HPDE6-E6E7 (cell line): ENCODE measurements around the gene C9orf43.
"Not testable (repeated sequence)": the region's sequence is repeated elsewhere in the genome, so short reads cannot be mapped to it uniquely, and the experiment has no call there.

ENCODE experiments used
- DNase-seq: peaks from one replicate; pipeline ENCODE4 v3.0.0; 2011; ENCODE audit warnings: missing footprints; ENCODE audit errors: extremely low spot score

Gene C9orf43

GRCh38 chr9:113416149-113416721 lies 5.7 kb downstream of the C9orf43 start:
- DNase-seq, result no peak

- DNase-seq, result no peak
Observed at GRCh38 chr9:113417370-113417769, 6.8 kb downstream of the C9orf43 start.

- no peak for DNase-seq
Observed at GRCh38 chr9:113421726-113422125, 11.2 kb downstream of the C9orf43 start.

- DNase-seq, result no peak
Observed at GRCh38 chr9:113425072-113425471, 14.5 kb downstream of the C9orf43 start.

- DNase-seq, result no peak
Observed at GRCh38 chr9:113426701-113427100, 16.2 kb downstream of the C9orf43 start.

DNA sequence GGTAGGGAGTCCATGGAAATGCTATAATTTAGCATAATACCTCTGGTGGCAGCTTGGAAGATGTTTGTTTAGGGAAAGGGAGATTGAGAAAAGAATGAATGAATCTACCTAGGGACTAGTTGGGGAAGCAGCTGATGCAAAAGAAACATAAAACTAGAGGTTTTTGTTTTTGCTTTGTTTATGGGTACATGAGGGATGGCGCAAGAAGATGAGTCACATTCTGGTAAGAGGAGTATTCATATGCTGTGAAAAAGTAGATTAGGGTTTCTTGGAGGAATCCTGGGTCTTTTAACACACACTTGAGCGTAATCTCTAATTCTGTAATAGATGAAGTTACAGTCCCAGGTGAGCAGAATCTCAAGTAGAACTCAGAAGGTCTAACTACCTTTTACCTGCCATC lies 17.1 kb downstream of the C9orf43 start:
- no peak for DNase-seq

DNA sequence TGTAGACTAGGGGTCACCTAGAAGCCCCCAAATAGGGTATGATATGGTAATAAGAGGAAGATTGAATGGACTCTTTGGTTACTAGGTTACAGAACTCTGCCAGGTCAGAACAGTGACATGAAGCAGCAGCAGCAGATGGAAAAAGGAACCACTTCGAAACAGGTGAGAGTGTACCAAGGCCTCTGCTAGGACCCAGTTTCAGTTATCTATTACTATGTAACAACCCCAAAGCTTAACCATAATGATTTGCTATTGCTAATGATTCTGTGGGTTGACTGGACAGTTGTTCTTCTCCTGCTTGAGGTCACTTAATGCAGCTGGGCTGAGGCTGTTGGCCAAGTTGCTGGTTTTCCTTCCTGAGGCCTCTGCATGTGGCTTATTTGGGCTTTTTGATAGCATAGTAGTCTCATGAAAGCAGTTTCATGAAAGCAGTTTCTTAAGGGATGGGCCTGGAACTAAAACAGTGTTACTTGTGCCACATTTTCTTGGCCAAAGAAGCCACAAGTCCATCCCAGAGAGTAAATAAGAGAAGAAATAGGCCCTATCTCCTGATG lies 17.6 kb downstream of the C9orf43 start:
- no peak for DNase-seq

- no peak for DNase-seq
Observed at GRCh38 chr9:113431191-113431590, 20.6 kb downstream of the C9orf43 start.

DNA sequence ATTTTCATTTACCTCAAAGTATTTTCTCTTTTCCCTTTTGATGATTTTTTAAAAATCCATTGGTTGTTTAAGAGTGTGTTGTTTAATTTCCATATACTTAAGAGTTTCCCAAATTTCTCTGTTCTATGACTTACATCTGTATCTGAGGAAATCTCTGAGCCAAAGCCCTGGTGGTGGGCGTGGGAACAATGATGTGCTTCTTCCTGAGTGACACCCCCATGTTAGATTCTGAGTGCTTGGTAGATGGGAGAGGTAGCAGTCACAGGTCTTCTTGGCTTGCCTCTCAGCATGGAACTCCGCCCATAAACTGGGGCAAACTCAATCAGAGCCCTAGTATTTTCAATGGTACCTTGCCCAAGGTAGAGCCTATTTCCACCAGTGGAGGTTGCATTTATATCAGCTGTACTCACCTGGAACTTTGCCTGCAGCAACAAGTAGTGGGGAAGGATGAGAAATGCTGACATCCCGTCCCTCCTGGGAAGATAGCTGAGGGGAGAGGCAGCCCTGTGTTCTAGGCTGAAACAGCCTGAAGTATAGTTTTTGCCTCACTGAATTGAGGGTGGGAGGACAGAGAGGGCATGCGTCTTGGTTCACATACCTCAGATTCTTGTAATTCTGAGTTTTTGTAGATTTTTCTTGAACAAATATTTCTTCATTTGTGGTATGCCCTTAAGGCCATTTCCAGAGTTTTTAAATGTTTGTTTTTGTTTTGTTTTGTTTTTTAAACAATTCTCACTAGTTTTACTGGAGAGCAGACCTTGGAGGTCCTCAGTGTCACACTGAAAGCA lies 26.4 kb downstream of the C9orf43 start:
- DNase-seq, result no peak

DNA sequence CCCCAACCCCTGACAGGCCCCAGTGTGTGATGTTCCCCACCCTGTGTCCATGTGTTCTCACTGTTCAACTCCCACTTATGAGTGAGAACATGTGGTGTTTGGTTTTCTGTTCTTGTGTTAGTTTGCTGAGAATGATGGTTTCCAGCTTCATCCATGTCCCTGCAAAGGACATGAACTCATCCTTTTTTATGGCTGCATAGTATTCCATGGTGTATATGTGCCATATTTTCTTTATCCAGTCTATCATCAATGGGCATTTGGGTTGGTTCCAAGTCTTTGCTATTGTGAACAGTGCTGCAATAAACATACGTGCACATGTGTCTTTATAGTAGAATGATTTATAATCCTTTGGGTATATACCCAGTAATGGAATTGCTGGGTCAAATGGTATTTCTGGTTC lies 27.2 kb downstream of the C9orf43 start:
- not testable (repeated sequence) for DNase-seq

GRCh38 chr9:113444736-113445135 lies 34.2 kb downstream of the C9orf43 start:
- no peak for DNase-seq

DNA sequence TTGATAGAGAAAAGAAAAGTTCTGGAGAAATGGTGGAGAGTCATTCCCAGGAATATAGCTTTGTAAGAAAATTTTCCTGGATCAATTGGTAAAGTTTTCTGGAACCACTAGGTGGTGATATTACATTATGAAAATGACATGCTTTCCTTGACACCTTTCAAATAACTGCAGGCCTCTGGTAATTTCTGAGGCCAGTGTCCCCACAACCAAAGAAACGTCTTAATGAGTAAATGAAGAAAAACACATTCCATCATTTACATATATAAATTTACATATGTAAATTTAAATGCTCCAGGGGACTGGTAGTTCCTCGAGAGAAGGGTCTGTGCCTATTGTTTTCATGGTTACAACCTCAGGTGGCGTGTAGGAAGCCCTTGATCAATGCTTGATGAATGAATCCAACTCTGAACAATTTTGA lies 35.8 kb downstream of the C9orf43 start:
- peak; percentile 48 for DNase-seq

DNA sequence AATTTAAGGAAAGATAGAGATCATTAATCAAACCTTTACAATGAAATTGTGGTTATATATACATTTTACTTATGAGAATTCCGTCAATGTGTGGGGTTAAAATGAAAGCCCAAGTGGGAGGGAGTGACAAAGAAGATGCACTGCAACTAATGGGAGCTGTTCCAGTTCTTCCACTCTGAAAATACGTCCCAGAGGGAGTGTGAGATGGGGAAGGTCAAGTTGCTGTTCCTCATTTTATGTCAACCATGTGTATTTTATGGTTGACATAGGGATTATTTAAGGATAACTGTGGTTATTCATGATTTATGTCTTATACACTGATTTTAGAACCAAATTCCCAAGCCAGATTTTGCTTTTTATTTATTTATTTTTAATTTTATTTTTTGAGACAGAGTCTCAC lies 38.8 kb downstream of the C9orf43 start:
- DNase-seq, result no peak

- DNase-seq, result no peak
Observed at GRCh38 chr9:113452113-113452605, 41.6 kb downstream of the C9orf43 start.

- no peak for DNase-seq
Observed at GRCh38 chr9:113454914-113455761, 44.6 kb downstream of the C9orf43 start.

GRCh38 chr9:113456235-113456634 lies 45.7 kb downstream of the C9orf43 start:
- DNase-seq, result no peak

GRCh38 chr9:113461285-113461684 lies 50.7 kb downstream of the C9orf43 start:
- no peak for DNase-seq

DNA sequence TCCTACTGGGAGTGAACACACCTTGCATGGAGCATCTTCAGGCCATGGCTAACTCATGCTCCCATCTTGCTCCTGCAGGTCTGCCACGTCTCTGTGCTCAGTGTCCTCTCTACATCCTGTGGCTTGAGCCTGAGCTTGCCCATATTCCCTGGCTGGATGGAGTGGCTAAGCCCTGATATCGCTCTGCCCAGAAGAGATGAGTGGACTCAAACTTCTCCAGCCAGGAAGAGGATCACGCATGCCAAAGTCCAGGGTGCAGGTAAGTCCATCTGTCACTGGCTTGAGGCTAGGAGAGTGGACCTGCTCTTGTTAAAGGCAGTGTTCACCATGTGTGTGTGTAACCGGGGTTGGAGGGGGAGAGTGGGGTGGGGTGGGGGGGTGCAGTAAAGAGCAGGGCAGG lies 51.4 kb downstream of the C9orf43 start:
- no peak for DNase-seq

GRCh38 chr9:113462781-113463286 lies 52.3 kb downstream of the C9orf43 start:
- no peak for DNase-seq

- DNase-seq, result peak; percentile 48
Observed at GRCh38 chr9:113463418-113464285, 53.1 kb downstream of the C9orf43 start, which contains the start of gene RGS3. Gene RGS3, plus strand, starts transcription at chr9:113463727. Its CDS starts 76 bp downstream, at chr9:113463803.

GRCh38 chr9:113464286-113464660 lies 53.7 kb downstream of the C9orf43 start:
- DNase-seq, result no peak
